IPS-18c (cell line): ENCODE measurements around the gene SLC49A3.
"Not testable (repeated sequence)": the region's sequence is repeated elsewhere in the genome, so short reads cannot be mapped to it uniquely, and the experiment has no call there.

Source experiments
- H3K4me3 ChIP-seq: 2 replicates; pipeline ENCODE4 v1.7.0; 2013; ENCODE audit warnings: low read depth, mild to moderate bottlenecking, low read length, moderate library complexity; ENCODE audit not compliant: insufficient read depth
- H3K9me3 ChIP-seq: one replicate; pipeline ENCODE4 v1.6.1; 2013; ENCODE audit warnings: mild to moderate bottlenecking, low read length, moderate library complexity; ENCODE audit not compliant: control insufficient read depth, insufficient read depth

SLC49A3 gene

DNA sequence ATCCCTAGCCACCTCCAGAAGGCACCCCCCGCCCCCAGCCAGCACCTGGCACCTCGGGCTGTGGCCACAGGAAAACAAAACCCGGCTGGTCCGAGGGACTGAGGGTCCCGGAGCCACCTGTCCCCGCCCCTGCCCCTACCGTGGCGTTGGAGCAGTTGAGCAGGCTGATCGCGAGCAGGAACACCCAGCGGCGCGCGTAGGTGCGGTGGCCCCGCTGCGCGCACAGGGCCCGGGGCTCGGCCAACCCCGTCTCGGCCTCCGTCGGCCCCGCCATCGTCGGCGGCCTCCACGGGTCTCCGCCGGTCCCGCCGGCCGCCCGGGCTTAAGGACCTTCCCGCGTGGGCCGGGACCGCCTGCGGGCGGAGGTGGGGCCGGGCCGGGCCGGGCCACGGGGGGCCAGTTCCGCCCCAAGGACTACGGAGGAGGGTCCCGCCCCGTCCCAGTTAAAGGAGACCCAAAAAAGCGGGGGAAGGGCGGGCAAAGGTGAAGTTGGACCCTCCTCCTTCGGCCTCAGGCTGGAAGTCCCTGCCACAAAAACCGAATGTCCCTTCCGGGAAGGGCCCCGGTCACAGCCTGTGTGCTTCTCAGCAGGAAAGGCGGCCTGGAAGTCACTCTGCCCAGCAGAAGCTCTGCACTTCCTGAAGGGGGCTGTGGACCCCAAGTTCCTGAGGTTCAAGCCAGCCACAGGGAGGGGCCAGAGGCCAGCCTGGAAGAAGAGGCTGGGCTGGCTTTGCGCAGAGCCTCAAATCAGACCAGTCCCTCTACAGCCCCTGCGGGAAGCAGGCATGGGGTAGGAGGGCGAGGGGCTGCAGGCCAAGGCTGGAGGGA lies at the start of gene SLC49A3:
SLC49A3 (minus strand) TSS at position 298 of the 828 bp plus-strand sequence; CDS start at position 274, 24 bp downstream.
- H3K4me3 ChIP-seq = peak within 1 kb of the TSS; percentile 60
- peaks cover 3% of the 10 kb centered on the region for H3K9me3 ChIP-seq

- not testable (repeated sequence) for H3K4me3 ChIP-seq, H3K9me3 ChIP-seq
Observed at GRCh38 chr4:736561-736960, 47.6 kb upstream of the SLC49A3 start.

DNA sequence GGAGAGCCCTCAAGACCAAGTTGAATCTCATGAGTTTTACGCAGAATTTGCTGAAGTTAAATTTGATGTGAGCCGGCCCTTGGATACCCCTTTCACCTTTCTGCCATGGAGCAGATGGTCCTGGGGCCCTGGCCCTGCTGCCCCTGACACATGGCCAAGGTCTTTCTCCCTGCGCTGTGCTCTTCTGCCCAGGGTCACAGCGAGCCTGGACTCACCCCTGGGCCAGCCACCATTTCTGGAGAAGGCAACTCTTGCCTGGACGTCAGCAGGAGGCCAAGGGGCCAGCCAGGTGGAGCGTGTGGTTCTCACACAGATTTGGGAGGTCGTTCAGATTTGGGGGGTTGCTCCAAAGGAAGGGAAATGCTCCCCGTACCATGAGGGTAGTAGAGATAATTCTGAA lies 46.6 kb upstream of the SLC49A3 start:
- H3K9me3 ChIP-seq = peaks cover 2% of the 10 kb centered on the region
- H3K4me3 ChIP-seq = no peak overlapping the region

- Histone ChIP-seq H3K4me3 (no peak overlapping the region), H3K9me3 (peaks cover 2% of the 10 kb centered on the region)
Observed at GRCh38 chr4:734951-735350, 46.0 kb upstream of the SLC49A3 start.

- peaks cover 2% of the 10 kb centered on the region for H3K9me3 ChIP-seq
- H3K4me3 ChIP-seq = no peak overlapping the region
Observed at GRCh38 chr4:734075-734474, 45.1 kb upstream of the SLC49A3 start.

DNA sequence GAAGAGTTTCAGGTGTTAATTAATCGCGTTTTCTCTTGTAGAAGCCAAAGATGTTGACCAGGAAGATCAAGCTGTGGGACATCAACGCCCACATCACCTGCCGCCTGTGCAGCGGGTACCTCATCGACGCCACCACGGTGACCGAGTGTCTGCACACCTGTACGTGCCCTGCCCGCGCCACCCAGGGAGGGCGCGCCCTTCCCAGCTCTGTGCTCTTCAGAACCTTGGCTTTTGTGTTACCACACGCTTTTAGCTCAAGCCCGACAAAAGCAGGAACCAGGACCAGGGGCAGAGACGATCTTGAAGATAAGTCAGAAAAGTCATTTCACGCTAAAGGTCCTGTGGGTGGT lies 44.7 kb upstream of the SLC49A3 start:
- no peak overlapping the region for H3K4me3 ChIP-seq
- peaks cover 2% of the 10 kb centered on the region for H3K9me3 ChIP-seq

GRCh38 chr4:732911-733630 lies 44.1 kb upstream of the SLC49A3 start:
- Histone ChIP-seq H3K9me3 (peaks cover 2% of the 10 kb centered on the region), H3K4me3 (no peak overlapping the region)

- Histone ChIP-seq H3K4me3 (no peak overlapping the region), H3K9me3 (peaks cover 2% of the 10 kb centered on the region)
Observed at GRCh38 chr4:732486-732885, 43.5 kb upstream of the SLC49A3 start.

- H3K9me3 ChIP-seq = not testable (repeated sequence)
Observed at GRCh38 chr4:731954-732353, 43.0 kb upstream of the SLC49A3 start.

DNA sequence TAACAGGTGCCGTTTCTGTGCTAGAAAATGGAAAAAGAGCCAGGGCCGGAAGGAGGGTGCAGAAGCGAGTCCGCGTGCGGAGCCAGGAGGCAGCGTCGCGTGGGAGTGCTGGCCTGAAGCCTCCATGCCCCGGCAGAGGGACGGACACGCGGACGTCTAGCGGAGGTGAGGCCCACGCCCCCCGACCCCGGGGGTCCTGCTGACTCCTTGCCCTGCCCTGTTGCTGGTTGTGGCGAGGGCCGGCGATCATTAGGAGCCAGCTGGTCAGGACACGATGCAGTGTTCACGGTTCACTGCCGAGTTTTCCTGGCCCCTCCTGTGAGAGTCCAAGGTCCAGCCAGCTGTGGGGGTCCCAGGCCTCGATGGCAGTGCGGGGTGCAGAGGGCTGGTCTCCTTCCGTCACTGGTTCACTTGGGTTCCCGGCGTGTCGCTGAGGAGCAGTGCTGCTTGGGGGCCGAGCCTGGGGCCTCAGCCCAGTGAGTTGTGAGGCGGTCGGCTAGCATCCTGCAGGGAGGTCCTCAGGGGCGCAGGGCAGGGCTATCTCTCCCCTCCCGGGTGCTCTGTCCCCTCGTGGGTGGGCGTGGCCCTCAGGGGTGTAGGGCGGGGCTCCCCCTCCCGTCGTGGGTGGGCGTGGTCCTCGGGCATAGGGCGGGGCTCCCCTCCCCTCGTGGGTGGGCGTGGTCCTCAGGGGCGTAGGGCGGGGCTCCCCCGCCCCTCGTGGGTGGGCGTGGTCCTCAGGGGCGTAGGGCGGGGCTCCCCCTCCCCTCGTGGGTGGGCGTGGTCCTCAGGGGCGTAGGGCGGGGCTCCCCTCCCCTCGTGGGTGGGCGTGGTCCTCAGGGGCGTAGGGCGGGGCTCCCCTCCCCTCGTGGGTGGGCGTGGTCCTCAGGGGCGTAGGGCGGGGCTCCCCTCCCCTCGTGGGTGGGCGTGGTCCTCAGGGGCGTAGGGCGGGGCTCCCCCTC lies 42.3 kb upstream of the SLC49A3 start:
- H3K9me3 ChIP-seq, H3K4me3 ChIP-seq: not testable (repeated sequence)

More at GRCh38 chr4:731954-732353, 43.0 kb upstream of the SLC49A3 start:
- not testable (repeated sequence) for H3K4me3 ChIP-seq

GRCh38 chr4:730511-730910 lies 41.6 kb upstream of the SLC49A3 start:
- Histone ChIP-seq H3K4me3 (no peak overlapping the region), H3K9me3 (peaks cover 2% of the 10 kb centered on the region)

DNA sequence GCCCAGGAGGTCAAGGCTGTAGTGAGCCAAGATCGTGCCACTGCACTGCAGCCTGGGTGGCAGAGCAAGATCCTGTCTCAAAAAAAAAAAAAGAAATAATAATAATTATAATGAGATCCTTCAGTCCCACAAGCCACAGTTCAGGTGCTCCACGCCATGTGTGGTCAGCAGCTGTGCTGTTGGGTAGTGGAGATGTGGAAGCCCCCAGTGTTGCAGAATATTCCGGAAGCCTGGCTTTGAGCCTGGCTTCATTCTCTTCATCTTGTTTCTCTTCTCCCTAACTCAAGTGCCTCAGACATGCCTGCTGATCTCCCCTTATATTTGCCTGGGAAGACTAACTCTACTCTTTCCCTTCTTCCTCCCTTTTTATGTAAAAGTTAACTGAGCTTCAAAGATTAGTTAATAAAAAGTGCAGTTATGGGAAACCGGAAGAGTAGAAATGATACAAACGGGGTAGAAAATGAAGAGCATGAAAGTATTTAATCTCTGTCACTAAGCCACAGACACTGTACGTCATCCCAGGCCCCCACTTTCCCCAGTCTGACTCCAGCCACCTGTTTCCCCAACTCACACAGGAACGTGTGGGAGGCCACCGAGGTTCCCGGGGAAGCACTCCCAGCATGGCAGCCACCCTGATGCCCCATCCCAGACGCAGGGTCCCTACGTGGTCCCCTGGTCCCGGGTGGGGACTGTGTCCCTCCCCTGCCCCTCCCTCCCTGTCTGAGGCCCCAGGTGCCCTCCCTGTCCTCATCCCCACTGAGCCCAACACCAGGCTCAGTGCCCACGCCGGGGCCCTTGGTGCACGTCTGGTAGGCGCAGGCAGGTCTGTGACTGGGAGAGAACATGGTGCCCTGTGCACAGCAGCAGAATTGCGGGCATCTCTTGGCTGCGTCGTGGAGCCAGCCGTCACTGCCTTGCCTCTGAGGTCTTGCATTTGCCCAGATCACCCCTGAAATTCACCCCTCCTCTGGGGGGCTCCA lies 40.7 kb upstream of the SLC49A3 start:
- H3K4me3 ChIP-seq = no peak overlapping the region
- peaks cover 2% of the 10 kb centered on the region for H3K9me3 ChIP-seq

DNA sequence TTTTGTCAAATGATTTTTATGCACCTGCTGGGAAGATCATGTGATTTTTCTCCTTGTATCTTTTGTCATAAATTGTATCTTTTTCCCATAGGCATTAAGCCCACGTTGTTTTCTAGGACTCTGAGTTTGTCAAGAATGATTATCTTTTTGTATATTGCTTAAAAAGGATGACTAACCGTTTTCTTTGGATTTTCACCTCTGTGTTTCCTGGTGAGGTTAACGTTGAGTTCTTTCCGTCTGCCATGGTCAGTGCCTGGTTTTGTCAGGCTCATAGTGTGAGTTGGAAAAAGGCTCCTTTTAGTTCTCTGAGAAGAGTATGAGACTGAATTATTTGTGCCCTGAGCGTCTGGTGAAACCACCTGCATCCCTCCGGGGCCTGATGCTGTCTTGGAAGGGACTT lies 38.6 kb upstream of the SLC49A3 start:
- Histone ChIP-seq H3K4me3 (no peak overlapping the region), H3K9me3 (peaks cover 2% of the 10 kb centered on the region)

GRCh38 chr4:726838-727237 lies 37.9 kb upstream of the SLC49A3 start:
- no peak overlapping the region for H3K4me3 ChIP-seq
- peaks cover 2% of the 10 kb centered on the region for H3K9me3 ChIP-seq

GRCh38 chr4:726235-726787 lies 37.4 kb upstream of the SLC49A3 start:
- no peak overlapping the region for H3K4me3 ChIP-seq

More at GRCh38 chr4:726235-726787, 37.4 kb upstream of the SLC49A3 start:
- peaks cover under 1% of the 10 kb centered on the region for H3K9me3 ChIP-seq
